ENCODE data around the gene ARHGAP22. TPM values are rescaled to one million over a fixed set of nuclear protein-coding genes. Genes with fewer than 3 reads are reported as not detected.

The ARHGAP22 gene
- total RNA-seq, 1 donor from 2014 or later = 3.2 TPM

DNA sequence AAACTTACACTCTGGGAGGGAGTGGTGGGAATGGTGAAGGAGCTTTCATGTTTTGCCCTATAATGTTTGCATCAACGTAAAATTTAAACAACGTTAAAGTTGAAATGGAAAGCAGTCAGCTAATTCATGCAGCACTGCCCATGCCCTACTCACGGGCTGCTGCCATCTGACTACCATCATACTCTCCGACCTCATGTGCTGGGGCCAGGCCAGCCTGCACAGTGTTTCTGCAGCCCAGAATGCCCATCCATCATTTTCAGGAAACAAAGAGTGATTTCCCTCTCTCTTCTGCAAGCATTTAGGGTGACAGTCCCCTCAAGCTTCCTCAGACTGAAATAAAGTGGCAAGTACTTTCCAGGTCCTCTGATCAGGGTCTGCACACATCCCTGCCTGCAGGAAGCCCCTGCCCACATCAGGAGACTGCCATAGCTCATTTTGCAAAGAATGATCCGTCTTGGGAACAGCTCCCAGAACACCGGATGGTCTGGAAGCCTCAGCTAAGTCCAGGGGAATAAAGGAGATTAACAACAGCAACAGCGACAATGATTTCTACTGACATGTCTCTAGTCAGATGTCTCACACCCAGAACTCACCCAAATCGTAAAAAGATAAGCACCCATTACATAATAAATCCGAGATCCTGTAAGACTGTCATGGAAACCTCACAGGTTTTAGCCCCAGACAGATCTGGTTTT is 40.3 kb downstream of the ARHGAP22 start:
- no peaks in the 10 kb centered on the region for H3K9me3 ChIP-seq
- no peak overlapping the region for H3K4me3 ChIP-seq
- no peak for TF ChIP-seq POLR2AphosphoS5 (IDR thresholded peaks at IDR 0.05; ENCODE audit: insufficient read depth in 1 of 2, low read depth in 1 of 2)
- TF ChIP-seq POLR2A (IDR thresholded peaks at IDR 0.05) = no peak
- TF ChIP-seq, protein P1, sequence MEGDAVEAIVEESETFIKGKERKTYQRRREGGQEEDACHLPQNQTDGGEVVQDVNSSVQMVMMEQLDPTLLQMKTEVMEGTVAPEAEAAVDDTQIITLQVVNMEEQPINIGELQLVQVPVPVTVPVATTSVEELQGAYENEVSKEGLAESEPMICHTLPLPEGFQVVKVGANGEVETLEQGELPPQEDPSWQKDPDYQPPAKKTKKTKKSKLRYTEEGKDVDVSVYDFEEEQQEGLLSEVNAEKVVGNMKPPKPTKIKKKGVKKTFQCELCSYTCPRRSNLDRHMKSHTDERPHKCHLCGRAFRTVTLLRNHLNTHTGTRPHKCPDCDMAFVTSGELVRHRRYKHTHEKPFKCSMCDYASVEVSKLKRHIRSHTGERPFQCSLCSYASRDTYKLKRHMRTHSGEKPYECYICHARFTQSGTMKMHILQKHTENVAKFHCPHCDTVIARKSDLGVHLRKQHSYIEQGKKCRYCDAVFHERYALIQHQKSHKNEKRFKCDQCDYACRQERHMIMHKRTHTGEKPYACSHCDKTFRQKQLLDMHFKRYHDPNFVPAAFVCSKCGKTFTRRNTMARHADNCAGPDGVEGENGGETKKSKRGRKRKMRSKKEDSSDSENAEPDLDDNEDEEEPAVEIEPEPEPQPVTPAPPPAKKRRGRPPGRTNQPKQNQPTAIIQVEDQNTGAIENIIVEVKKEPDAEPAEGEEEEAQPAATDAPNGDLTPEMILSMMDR (IDR thresholded peaks at IDR 0.05) = no peak
- H3K4me1 ChIP-seq = no peaks in the 10 kb centered on the region
- no peaks in the 10 kb centered on the region for H3K27me3 ChIP-seq
- intact Hi-C loops (cut with DNase I) = no loop called here
- H3K36me3 ChIP-seq = no peaks in the 10 kb centered on the region
- DNase-seq (ENCODE audit: extremely low spot score in 2 of 2) = peak; percentile 37
- H3K27ac ChIP-seq = no peak overlapping the region

DNA sequence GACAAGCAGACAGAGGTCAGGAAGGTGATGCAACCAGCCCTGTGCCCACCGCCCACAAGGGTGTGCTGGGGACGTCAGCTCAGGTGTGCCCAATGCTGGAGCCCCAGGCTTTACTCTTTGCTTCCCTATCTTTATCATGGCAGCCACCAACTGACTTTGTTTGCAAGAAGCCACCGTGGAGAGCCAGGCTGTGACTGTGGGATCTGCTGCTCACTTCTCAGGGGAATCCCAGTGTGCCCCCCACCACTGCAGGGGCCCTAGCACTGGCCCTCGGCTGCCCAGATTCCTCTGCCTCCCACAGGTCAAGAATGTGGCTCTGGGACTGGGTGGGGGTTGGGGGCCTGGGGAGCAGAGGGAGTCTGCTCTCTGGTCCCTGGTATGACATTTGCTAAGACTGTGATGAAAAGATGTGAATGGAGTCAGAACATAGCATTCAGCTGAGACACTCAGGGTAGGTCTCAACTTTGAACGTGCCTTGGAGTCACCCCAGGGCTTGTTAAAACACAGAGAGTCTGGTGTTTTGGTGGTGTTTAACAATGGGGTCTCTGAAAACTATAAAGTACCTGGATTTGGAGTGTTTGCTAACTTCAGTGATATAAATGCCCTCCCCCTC is 47.3 kb downstream of the ARHGAP22 start:
- Histone ChIP-seq H3K27me3 (no peaks in the 10 kb centered on the region), H3K9me3 (no peaks in the 10 kb centered on the region), H3K27ac (no peak overlapping the region), H3K4me3 (no peak overlapping the region), H3K4me1 (no peaks in the 10 kb centered on the region), H3K36me3 (no peaks in the 10 kb centered on the region)
- TF ChIP-seq, protein P1 (IDR thresholded peaks at IDR 0.05) = no peak
- TF ChIP-seq POLR2AphosphoS5 (IDR thresholded peaks at IDR 0.05; ENCODE audit: insufficient read depth in 1 of 2, low read depth in 1 of 2) (no peak), POLR2A (IDR thresholded peaks at IDR 0.05) (no peak)
- DNase-seq (ENCODE audit: extremely low spot score in 2 of 2) = peak; percentile 65 to 79
- intact Hi-C loops (cut with DNase I) = no loop called here

DNA sequence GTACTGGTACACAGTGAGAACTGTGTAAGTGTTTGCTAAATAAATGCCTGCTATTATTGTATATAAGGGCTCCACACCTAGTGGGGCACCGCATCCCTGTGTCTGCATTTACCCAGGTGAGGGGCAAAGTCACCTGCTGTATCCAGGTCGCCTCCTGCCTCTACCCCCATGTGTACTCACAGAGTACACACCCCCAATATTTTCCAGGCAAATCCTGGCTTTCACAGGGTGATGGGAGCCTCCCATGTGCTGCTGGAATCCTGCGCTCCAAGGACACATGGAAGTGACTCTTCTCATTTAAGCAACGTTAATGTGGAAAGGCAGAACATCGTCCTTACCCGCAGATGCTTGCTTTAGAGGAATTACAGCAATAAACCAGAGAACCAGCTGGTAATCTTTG is 48.2 kb downstream of the ARHGAP22 start:
- Histone ChIP-seq H3K4me3 (no peak overlapping the region), H3K27ac (no peak overlapping the region), H3K36me3 (no peaks in the 10 kb centered on the region), H3K9me3 (no peaks in the 10 kb centered on the region), H3K4me1 (no peaks in the 10 kb centered on the region), H3K27me3 (no peaks in the 10 kb centered on the region)
- TF ChIP-seq POLR2A (IDR thresholded peaks at IDR 0.05) = no peak
- TF ChIP-seq, protein P1 (IDR thresholded peaks at IDR 0.05) = no peak
- TF ChIP-seq POLR2AphosphoS5 (IDR thresholded peaks at IDR 0.05; ENCODE audit: insufficient read depth in 1 of 2, low read depth in 1 of 2) = no peak
- DNase-seq (ENCODE audit: extremely low spot score in 2 of 2) = peak; percentile 34 to 91
- intact Hi-C loops (cut with DNase I) = no loop called here

DNA sequence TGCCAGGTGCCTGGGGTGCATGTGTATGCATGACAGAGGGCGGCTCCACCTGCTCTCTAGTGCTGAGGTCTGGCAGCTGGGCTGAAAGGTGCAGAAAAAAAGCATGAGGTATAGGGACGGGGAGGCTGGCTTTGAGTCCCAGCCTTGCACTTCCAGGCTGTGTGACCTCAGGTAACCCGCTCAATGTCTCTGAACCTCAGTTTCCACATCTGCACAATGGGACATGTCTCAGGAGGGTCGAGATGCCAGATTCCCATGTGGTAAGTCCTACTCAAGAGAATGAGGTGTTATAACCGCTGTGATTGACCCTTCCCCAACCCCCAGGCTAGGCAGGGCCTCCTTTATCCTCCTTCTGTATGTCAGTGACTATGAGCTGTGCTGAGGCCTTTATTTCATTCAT is 48.8 kb downstream of the ARHGAP22 start:
- no peaks in the 10 kb centered on the region for H3K36me3 ChIP-seq
- no peak overlapping the region for H3K4me3 ChIP-seq
- H3K4me1 ChIP-seq = no peaks in the 10 kb centered on the region
- no peaks in the 10 kb centered on the region for H3K9me3 ChIP-seq
- TF ChIP-seq POLR2A (IDR thresholded peaks at IDR 0.05) (no peak), POLR2AphosphoS5 (IDR thresholded peaks at IDR 0.05; ENCODE audit: insufficient read depth in 1 of 2, low read depth in 1 of 2) (no peak)
- TF ChIP-seq, protein P1 (IDR thresholded peaks at IDR 0.05) = no peak
- H3K27me3 ChIP-seq = no peaks in the 10 kb centered on the region
- H3K27ac ChIP-seq = no peak overlapping the region
- DNase-seq (ENCODE audit: extremely low spot score in 2 of 2) = peak; percentile 27 to 82
- intact Hi-C loops (cut with DNase I) = no loop called here

All from vagina (tissue), 2 donors.